Heart right ventricle (tissue), 16 donors: ENCODE results near the gene JAKMIP1. TPM values are rescaled to one million over a fixed set of nuclear protein-coding genes. Genes with fewer than 3 reads are reported as not detected.

Experiments
- ATAC-seq, 8 donors: fragments of 200-7000 bp; cut with Tn5 transposase; one replicate each; pipeline ENCODE4 v1.9.1; 2020; ENCODE audit warnings: mild to moderate bottlenecking in 8 of 8, moderate library complexity in 8 of 8, moderate number of reproducible peaks in 1 of 8
- DNase-seq, 2 donors: peaks; one replicate each; pipeline ENCODE4 v3.0.0-alpha.2; 2020
- H3K27ac ChIP-seq, 10 donors: fragments of 200-600 bp; sonication (generic) in 2 of 10; one replicate each; pipeline versions ENCODE4 v1.5.0 to v1.8.0; 2020 to 2022; ENCODE audit warnings: mild to moderate bottlenecking in 3 of 10
- H3K27me3 ChIP-seq, 7 donors: fragments of 200-600 bp; one replicate each; pipeline ENCODE4 v1.8.0; 2021 to 2022; ENCODE audit warnings: mild to moderate bottlenecking in 2 of 7
- H3K36me3 ChIP-seq, 9 donors: fragments of 200-600 bp; sonication (generic) in 1 of 9; one replicate each; pipeline versions ENCODE4 v1.5.0 to v1.8.0; 2020 to 2022; ENCODE audit warnings: mild to moderate bottlenecking in 2 of 9
- H3K4me1 ChIP-seq, 9 donors: fragments of 200-600 bp; sonication (generic) in 1 of 9; one replicate each; pipeline versions ENCODE4 v1.5.0 to v1.8.0; 2020 to 2022; ENCODE audit warnings: mild to moderate bottlenecking in 4 of 9
- H3K4me3 ChIP-seq, 10 donors: fragments of 200-600 bp; sonication (generic) in 2 of 10; one replicate each; pipeline versions ENCODE4 v1.5.0 to v1.8.0; 2020 to 2022; ENCODE audit warnings: mild to moderate bottlenecking in 7 of 10, moderate library complexity in 2 of 10
- H3K9me3 ChIP-seq, 11 donors: fragments of 200-600 bp in 10 of 11; sonication (generic) in 2 of 11; one replicate each; pipeline versions ENCODE4 v1.5.0 to v1.8.0; 2013 to 2022; ENCODE audit warnings: mild to moderate bottlenecking in 2 of 11, control low read depth in 1 of 11, moderate library complexity in 1 of 11
- WGBS, 2 donors: extraction: QIAGEN DNeasy Blood & Tissue Kit; methylation state at CpG; one replicate each; pipeline ENCODE4 v1.1.7; 2013; ENCODE audit warnings: inconsistent platforms in 1 of 2; 5-methylcytosine and 5-hydroxymethylcytosine counted together
- intact Hi-C, 10 donors: fragments of 100-400 bp; cut with DNase I; formaldehyde crosslinking; loops; one replicate each; pipeline versions ENCODE4 v1.11.1 to v1.14.2; 2022
- polyA plus RNA-seq, 2 donors: library from polyadenylated mRNA; stranded (reverse); fragments of 200-250 nt; gene quantifications; one replicate each; pipeline ENCODE4 v1.2.3, GENCODE V29; 2013
- total RNA-seq, 10 donors: library from RNA; stranded (reverse); fragmentation: NEBNext Ultra II Directional in 3 of 10; extraction: Animal tissue kit (Norgen Biotek cat#: 25700) in 3 of 10; gene quantifications; one replicate each; pipeline versions ENCODE4 v1.2.1 to v1.2.4, GENCODE V29; 2021 to 2023
- TF ChIP-seq, protein P1 (sequence below), 9 donors: fragments of 200-600 bp; sonication (generic) in 2 of 9; IDR thresholded peaks; one replicate each; pipeline versions ENCODE4 v1.5.0 to v1.8.0; 2021 to 2022; ENCODE audit warnings: antibody characterized with exemption in 9 of 9, mild to moderate bottlenecking in 5 of 9, moderate library complexity in 1 of 9
- donor health status: Arrhythmogenic right ventricular cardiomyopathy.
- donor health status: ischemic (EF 13 %, LVEDD 7.1; RV severe dilation, severe dysfunction).
- donor health status: healthy with polysubstance abuse.
- donor health status: DM: no; HTN: yes; CAD: no.
- donor health status: DM: no; HTN: no; CAD: no.
- donor health status: ischemic (EF 25% LVEDD 6.9; RV normal size, moderate dysfunction).
- donor health status: ischemic (EF 25% LVEDD 5.7; RV mildly dilated, moderate dysfunction).
- donor health status: healthy.
- donor health status: DM: yes; HTN: yes; CAD: no.
- donor health status: Ischemic cardiomyopathy.
- donor health status: ischemic (EF 35%, LVEDD 5.7; RV mildly dilated, moderate dysfunction).
- donor health status: nonischemic (EF 11% LVEDD 7.7; RV severe dilation, severe dysfunction).
- donor health status: DM: yes; HTN: yes; CAD: no.
- donor health status: PGD.
- donor health status: ischemic (EF 29% LVEDD 5.4; RV normal size, mild dysfunction).
- donor health status: nonischemic (EF 23%, LVEDD 6.1; RV moderate dilation, normal function).

Gene JAKMIP1
- total and polyA plus RNA-seq, 12 donors, result 0.04 to 0.76 (median 0.14) TPM; not detected in 8

GRCh38 chr4:6153874-6154273, 46.5 kb downstream of the JAKMIP1 start:
- Histone ChIP-seq H3K36me3 (no peaks in the 10 kb centered on the region), H3K9me3 (no peaks in the 10 kb centered on the region), H3K4me1 (no peaks in the 10 kb centered on the region), H3K4me3 (no peak overlapping the region), H3K27me3 (peaks cover 0 to 61% (median 22%) of the 10 kb centered on the region in 7 donors), H3K27ac (no peak overlapping the region)
- intact Hi-C loops, result no loop called here
- WGBS, 2 donors, result 42 to 43% methylated on average over 7 of the region's 7 CpGs
- TF ChIP-seq, protein P1, sequence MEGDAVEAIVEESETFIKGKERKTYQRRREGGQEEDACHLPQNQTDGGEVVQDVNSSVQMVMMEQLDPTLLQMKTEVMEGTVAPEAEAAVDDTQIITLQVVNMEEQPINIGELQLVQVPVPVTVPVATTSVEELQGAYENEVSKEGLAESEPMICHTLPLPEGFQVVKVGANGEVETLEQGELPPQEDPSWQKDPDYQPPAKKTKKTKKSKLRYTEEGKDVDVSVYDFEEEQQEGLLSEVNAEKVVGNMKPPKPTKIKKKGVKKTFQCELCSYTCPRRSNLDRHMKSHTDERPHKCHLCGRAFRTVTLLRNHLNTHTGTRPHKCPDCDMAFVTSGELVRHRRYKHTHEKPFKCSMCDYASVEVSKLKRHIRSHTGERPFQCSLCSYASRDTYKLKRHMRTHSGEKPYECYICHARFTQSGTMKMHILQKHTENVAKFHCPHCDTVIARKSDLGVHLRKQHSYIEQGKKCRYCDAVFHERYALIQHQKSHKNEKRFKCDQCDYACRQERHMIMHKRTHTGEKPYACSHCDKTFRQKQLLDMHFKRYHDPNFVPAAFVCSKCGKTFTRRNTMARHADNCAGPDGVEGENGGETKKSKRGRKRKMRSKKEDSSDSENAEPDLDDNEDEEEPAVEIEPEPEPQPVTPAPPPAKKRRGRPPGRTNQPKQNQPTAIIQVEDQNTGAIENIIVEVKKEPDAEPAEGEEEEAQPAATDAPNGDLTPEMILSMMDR (IDR thresholded peaks at IDR 0.05), result no peak
- DNase-seq (no peak), ATAC-seq (no peak)

- Histone ChIP-seq H3K4me3 (no peak overlapping the region), H3K4me1 (no peaks in the 10 kb centered on the region), H3K9me3 (no peaks in the 10 kb centered on the region), H3K27me3 (peaks cover 0 to 58% (median 22%) of the 10 kb centered on the region in 7 donors), H3K27ac (no peak overlapping the region), H3K36me3 (no peaks in the 10 kb centered on the region)
- DNase-seq (no peak), ATAC-seq (no peak)
- 77 to 80% methylated on average over 15 of the region's 15 CpGs for WGBS, 2 donors
- TF ChIP-seq, protein P1 (IDR thresholded peaks at IDR 0.05), result no peak
- intact Hi-C loops, result no loop called here
These were observed 47.3 kb downstream of the JAKMIP1 start for GRCh38 chr4:6152869-6153705.

GRCh38 chr4:6150046-6150735, 50.2 kb downstream of the JAKMIP1 start:
- Histone ChIP-seq H3K4me1 (no peaks in the 10 kb centered on the region), H3K27ac (no peak overlapping the region), H3K4me3 (no peak overlapping the region), H3K9me3 (peaks cover 0 to under 1% (median 0%) of the 10 kb centered on the region in 11 donors), H3K27me3 (peaks cover 0 to 45% (median 18%) of the 10 kb centered on the region in 7 donors), H3K36me3 (no peaks in the 10 kb centered on the region)
- intact Hi-C loops, result no loop called here
- ATAC-seq (no peak), DNase-seq (no peak)
- WGBS, 2 donors, result 84 to 87% methylated on average over 18 of the region's 18 CpGs
- TF ChIP-seq, protein P1 (IDR thresholded peaks at IDR 0.05), result no peak

- no peak for ATAC-seq
- Histone ChIP-seq H3K27ac (no peak overlapping the region), H3K4me1 (no peaks in the 10 kb centered on the region), H3K27me3 (peaks cover 0 to 31% (median 18%) of the 10 kb centered on the region in 7 donors), H3K4me3 (no peak overlapping the region), H3K36me3 (no peaks in the 10 kb centered on the region), H3K9me3 (peaks cover 0 to 16% (median 5%) of the 10 kb centered on the region in 11 donors)
- TF ChIP-seq, protein P1 (IDR thresholded peaks at IDR 0.05), result no peak
- intact Hi-C loops, result no loop called here
- no peak for DNase-seq
- 75 to 80% methylated on average over 20 of the region's 20 CpGs for WGBS, 2 donors
These were observed 51.7 kb downstream of the JAKMIP1 start for GRCh38 chr4:6148506-6149205.
